NT2/D1 (cell line): ENCODE data around the gene FAM151A.

Experiments used
- YY1 ChIP-seq: IDR thresholded peaks from 2 replicates; pipeline ENCODE4 v1.6.1; 2011; ENCODE audit not compliant: insufficient read length, insufficient read depth
- ZNF274 ChIP-seq: IDR thresholded peaks from 2 replicates; pipeline ENCODE4 v1.6.1; 2011; ENCODE audit warnings: mild to moderate bottlenecking, low read depth, low read length

DNA sequence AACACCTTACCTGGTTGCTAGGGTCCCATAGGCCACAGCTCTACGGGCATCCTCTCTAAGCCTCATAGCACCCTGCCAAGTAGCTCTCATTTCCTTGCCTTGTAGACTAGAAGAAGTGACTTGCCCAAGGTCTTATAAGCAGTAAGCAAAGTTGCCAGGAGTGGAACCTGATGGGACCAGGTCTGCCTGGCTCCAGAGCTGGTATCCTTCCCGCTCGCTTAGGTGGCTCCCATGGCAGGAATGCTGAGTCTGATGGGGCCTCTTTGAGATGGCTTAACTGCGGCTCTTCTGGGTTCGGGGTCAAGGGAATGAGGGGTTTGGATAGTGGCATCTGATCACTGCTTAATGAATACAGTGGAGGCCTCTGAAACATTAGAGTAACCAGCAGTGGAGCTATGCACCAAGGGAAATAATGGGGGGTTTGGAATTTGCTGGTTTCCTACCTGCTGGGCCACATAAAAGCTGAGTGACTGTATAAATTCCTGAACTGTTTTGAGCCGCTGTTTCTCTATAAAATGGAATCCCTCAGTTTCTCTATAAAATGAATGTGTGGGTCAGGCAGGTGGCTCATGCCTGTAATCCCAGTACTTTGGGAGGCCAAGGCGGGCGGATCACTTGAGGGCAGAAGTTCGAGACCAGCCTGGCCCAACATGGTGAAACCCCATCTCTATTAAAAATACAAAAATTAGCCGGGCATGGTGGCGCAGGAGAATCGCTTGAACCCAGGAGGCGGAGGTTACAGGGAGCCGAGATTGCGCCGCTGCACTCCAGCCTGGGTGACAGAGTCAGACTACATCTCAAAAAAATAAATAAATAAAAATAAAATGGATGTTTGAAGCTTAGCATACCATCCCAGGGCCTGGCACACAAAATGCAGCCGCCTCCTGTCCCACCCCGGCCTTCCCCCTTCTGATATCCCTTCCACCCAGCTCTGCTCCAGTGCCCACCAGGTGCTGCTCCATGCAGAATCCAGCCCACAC lies 12.4 kb downstream of the FAM151A start:
- TF ChIP-seq ZNF274: no peak
- TF ChIP-seq YY1: no peak
